CD4-positive, alpha-beta T cell treated with Interleukin-15 for 1 hour (primary cell): Measurements from ENCODE around the gene AGAP1.

ENCODE experiments used
- DNase-seq: peaks from one replicate; pipeline ENCODE4 v3.0.0-alpha.2; 2020

The AGAP1 gene

GRCh38 chr2:235670974-235671787 is 177.3 kb downstream of the AGAP1 start:
- no peak for DNase-seq

GRCh38 chr2:235672720-235673119 is 178.9 kb downstream of the AGAP1 start:
- DNase-seq = no peak

GRCh38 chr2:235674146-235674545 is 180.3 kb downstream of the AGAP1 start:
- DNase-seq = no peak

GRCh38 chr2:235674812-235675211 is 181.0 kb downstream of the AGAP1 start:
- DNase-seq = no peak

GRCh38 chr2:235675678-235676535 is 182.1 kb downstream of the AGAP1 start:
- DNase-seq = no peak

GRCh38 chr2:235676536-235676799 is 182.6 kb downstream of the AGAP1 start:
- no peak for DNase-seq

- DNase-seq = no peak
These were observed 183.5 kb downstream of the AGAP1 start for GRCh38 chr2:235677276-235677788.

GRCh38 chr2:235677937-235678336 is 184.1 kb downstream of the AGAP1 start:
- DNase-seq = no peak

- no peak for DNase-seq
These were observed 184.9 kb downstream of the AGAP1 start for GRCh38 chr2:235678712-235679111.

GRCh38 chr2:235679471-235679870 is 185.6 kb downstream of the AGAP1 start:
- DNase-seq = no peak

GRCh38 chr2:235685024-235685721 is 191.3 kb downstream of the AGAP1 start:
- DNase-seq = no peak

- DNase-seq = no peak
These were observed 194.9 kb downstream of the AGAP1 start for GRCh38 chr2:235688511-235689426.

- no peak for DNase-seq
These were observed 195.6 kb downstream of the AGAP1 start for GRCh38 chr2:235689427-235689853.

- no peak for DNase-seq
These were observed 196.4 kb downstream of the AGAP1 start for GRCh38 chr2:235690082-235690808.

GRCh38 chr2:235690809-235691450 is 197.1 kb downstream of the AGAP1 start:
- DNase-seq = no peak

- no peak for DNase-seq
These were observed 198.2 kb downstream of the AGAP1 start for GRCh38 chr2:235692076-235692475.

- DNase-seq = no peak
These were observed 198.9 kb downstream of the AGAP1 start for GRCh38 chr2:235692671-235693171.

- DNase-seq = no peak
These were observed 199.4 kb downstream of the AGAP1 start for GRCh38 chr2:235693279-235693678.

GRCh38 chr2:235694721-235695601 is 201.1 kb downstream of the AGAP1 start:
- no peak for DNase-seq

GRCh38 chr2:235695602-235695895 is 201.7 kb downstream of the AGAP1 start:
- DNase-seq = no peak
